H9 (cell line): Measurements from ENCODE around the gene AP1AR. TPM values are rescaled to one million over a fixed set of nuclear protein-coding genes. Genes with fewer than 3 reads are reported as not detected.

Experiments
- DNase-seq: peaks from one replicate; pipeline ENCODE4 v3.0.0-alpha.2; 2017
- H2AFZ ChIP-seq: one replicate; pipeline ENCODE4 v1.6.1; 2013; ENCODE audit warnings: mild to moderate bottlenecking, low read length, control low read depth, moderate library complexity
- H2AK5ac ChIP-seq: 2 replicates; pipeline ENCODE4 v1.6.1; 2013; ENCODE audit warnings: low read length, control low read depth, mixed read lengths; ENCODE audit not compliant: insufficient read length
- H2BK120ac ChIP-seq: one replicate; pipeline ENCODE4 v1.6.1; 2013; ENCODE audit warnings: low read depth, mild to moderate bottlenecking, low read length, control low read depth, inconsistent platforms; ENCODE audit not compliant: poor library complexity, severe bottlenecking
- H2BK12ac ChIP-seq: 2 replicates; pipeline ENCODE4 v1.6.1; 2013; ENCODE audit warnings: low read length, control low read depth, mixed read lengths, low read depth; ENCODE audit not compliant: insufficient read length
- H2BK15ac ChIP-seq: 2 replicates; pipeline ENCODE4 v1.6.1; 2013; ENCODE audit warnings: low read depth, low read length, control low read depth
- H2BK20ac ChIP-seq: one replicate; pipeline ENCODE4 v1.6.1; 2013; ENCODE audit warnings: low read depth, mild to moderate bottlenecking, low read length, control low read depth, inconsistent platforms; ENCODE audit not compliant: poor library complexity, severe bottlenecking
- H2BK5ac ChIP-seq: 2 replicates; pipeline ENCODE4 v1.6.1; 2013; ENCODE audit warnings: low read length, control low read depth, mixed read lengths; ENCODE audit not compliant: insufficient read length
- H3K14ac ChIP-seq: 2 replicates; pipeline ENCODE4 v1.6.1; 2013; ENCODE audit warnings: low read length, control low read depth; ENCODE audit not compliant: insufficient read depth
- H3K18ac ChIP-seq: 2 replicates; pipeline ENCODE4 v1.6.1; 2013; ENCODE audit warnings: low read depth, mild to moderate bottlenecking, mixed read lengths, low read length, control low read depth; ENCODE audit not compliant: insufficient read length
- H3K23ac ChIP-seq: 2 replicates; pipeline ENCODE4 v1.6.1; 2013; ENCODE audit warnings: low read length, control low read depth, mixed read lengths, low read depth; ENCODE audit not compliant: insufficient read length
- H3K23me2 ChIP-seq: 2 replicates; pipeline ENCODE4 v1.6.1; 2013; ENCODE audit warnings: low read depth, mild to moderate bottlenecking, mixed read lengths, low read length, control low read depth; ENCODE audit not compliant: insufficient read length, poor library complexity, severe bottlenecking
- H3K27ac ChIP-seq: 2 replicates; pipeline ENCODE4 v1.5.1; 2013; ENCODE audit warnings: low read length, control low read depth, mixed read lengths, low read depth; ENCODE audit not compliant: insufficient read length
- H3K27me3 ChIP-seq: 2 replicates; pipeline ENCODE4 v1.6.1; 2013; ENCODE audit warnings: low read length, control low read depth, inconsistent platforms; ENCODE audit not compliant: insufficient read depth
- H3K4ac ChIP-seq: 2 replicates; pipeline ENCODE4 v1.6.1; 2013; ENCODE audit warnings: low read depth, mild to moderate bottlenecking, control low read depth, inconsistent platforms, low read length, moderate library complexity
- H3K4me1 ChIP-seq: 2 replicates; pipeline ENCODE4 v1.6.1; 2013; ENCODE audit warnings: low read length, control low read depth, inconsistent platforms; ENCODE audit not compliant: insufficient read depth
- H3K4me2 ChIP-seq: 2 replicates; pipeline ENCODE4 v1.6.1; 2013; ENCODE audit warnings: low read length, control low read depth, mixed read lengths; ENCODE audit not compliant: insufficient read length, insufficient read depth
- H3K56ac ChIP-seq: 2 replicates; pipeline ENCODE4 v1.6.1; 2013; ENCODE audit warnings: low read depth, mild to moderate bottlenecking, mixed read lengths, low read length, control low read depth; ENCODE audit not compliant: insufficient read length
- H3K79me1 ChIP-seq: 2 replicates; pipeline ENCODE4 v1.6.1; 2013; ENCODE audit warnings: low read depth, mild to moderate bottlenecking, moderate library complexity, low read length, control low read depth, inconsistent platforms; ENCODE audit not compliant: insufficient read depth, poor library complexity, severe bottlenecking
- H3K79me2 ChIP-seq: 2 replicates; pipeline ENCODE4 v1.6.1; 2013; ENCODE audit warnings: low read length, control low read depth, inconsistent platforms; ENCODE audit not compliant: insufficient read depth
- H3K9ac ChIP-seq: 2 replicates; pipeline ENCODE4 v1.6.1; 2013; ENCODE audit warnings: low read length, control low read depth, mixed read lengths; ENCODE audit not compliant: insufficient read length; ENCODE audit errors: extremely low read depth
- H3K9me3 ChIP-seq: one replicate; pipeline ENCODE4 v1.6.1; 2013; ENCODE audit warnings: low read depth, low read length, inconsistent platforms; ENCODE audit not compliant: control insufficient read depth
- H3T11ph ChIP-seq: one replicate; pipeline ENCODE4 v1.6.1; 2013; ENCODE audit warnings: mild to moderate bottlenecking, low read length, control low read depth, inconsistent platforms
- H4K20me1 ChIP-seq: one replicate; pipeline ENCODE4 v1.6.1; 2013; ENCODE audit not compliant: control insufficient read depth, insufficient read length, insufficient read depth
- H4K5ac ChIP-seq: 2 replicates; pipeline ENCODE4 v1.6.1; 2013; ENCODE audit warnings: low read depth, mild to moderate bottlenecking, mixed read lengths, low read length, control low read depth; ENCODE audit not compliant: insufficient read length
- H4K8ac ChIP-seq: replicated peaks from 2 replicates; pipeline ENCODE4 v1.6.1; 2013; ENCODE audit warnings: low read length, control low read depth, mixed read lengths, low read depth; ENCODE audit not compliant: insufficient read length
- H4K91ac ChIP-seq: 2 replicates; pipeline ENCODE4 v1.6.1; 2013; ENCODE audit warnings: low read depth, mild to moderate bottlenecking, moderate library complexity, mixed read lengths, low read length, control low read depth; ENCODE audit not compliant: insufficient read length
- H3K27ac Mint-ChIP-seq, 3 experiments: 2 replicates in 2 of 3; 3 replicates in 1 of 3; pipeline ENCODE4 v1.8.0; 2020 to 2021; ENCODE audit warnings: mixed read lengths in 3 of 3, mild to moderate bottlenecking in 1 of 3, moderate library complexity in 1 of 3
- H3K27me3 Mint-ChIP-seq: 2 replicates; pipeline ENCODE4 v1.8.0; 2021; ENCODE audit warnings: low read depth, mild to moderate bottlenecking, moderate library complexity, mixed read lengths
- H3K36me3 Mint-ChIP-seq, 3 experiments: 2 replicates in 2 of 3; 3 replicates in 1 of 3; pipeline ENCODE4 v1.8.0; 2020 to 2021; ENCODE audit warnings: low read depth in 3 of 3, mixed read lengths in 3 of 3; ENCODE audit not compliant: insufficient read depth in 1 of 3
- H3K4me1 Mint-ChIP-seq, 2 experiments: 2 replicates each; pipeline ENCODE4 v1.8.0; 2020; ENCODE audit warnings: mixed read lengths in 2 of 2
- H3K4me3 Mint-ChIP-seq, 2 experiments: 2 replicates in 1 of 2; 3 replicates in 1 of 2; pipeline ENCODE4 v1.8.0; 2020 to 2021; ENCODE audit warnings: mild to moderate bottlenecking in 2 of 2, mixed read lengths in 2 of 2, moderate library complexity in 1 of 2
- H3K9me3 Mint-ChIP-seq, 2 experiments: 2 replicates in 1 of 2; 3 replicates in 1 of 2; pipeline ENCODE4 v1.8.0; 2020; ENCODE audit warnings: mild to moderate bottlenecking in 2 of 2, mixed read lengths in 2 of 2, moderate library complexity in 1 of 2
- CTCF ChIP-seq: fragments of 200-600 bp; sonication (generic); conservative IDR thresholded peaks from 3 replicates; pipeline ENCODE4 v1.8.0; 2021; ENCODE audit warnings: antibody characterized with exemption, mild to moderate bottlenecking
- WGBS: extraction: QIAGEN DNeasy Blood & Tissue Kit; methylation state at CpG from one replicate; pipeline ENCODE4 v1.1.7; 2013; ENCODE audit warnings: missing lambda C conversion rate, low lambda C conversion rate, mixed read lengths; ENCODE audit not compliant: insufficient read length; ENCODE audit errors: extremely low coverage; 5-methylcytosine and 5-hydroxymethylcytosine counted together
- total RNA-seq: library from RNA; stranded (reverse); gene quantifications from 2 replicates; pipeline ENCODE4 v1.2.1, GENCODE V29; 2021

AP1AR gene
- total RNA-seq, 1 experiment from 2014 or later = 24.2 TPM

DNA sequence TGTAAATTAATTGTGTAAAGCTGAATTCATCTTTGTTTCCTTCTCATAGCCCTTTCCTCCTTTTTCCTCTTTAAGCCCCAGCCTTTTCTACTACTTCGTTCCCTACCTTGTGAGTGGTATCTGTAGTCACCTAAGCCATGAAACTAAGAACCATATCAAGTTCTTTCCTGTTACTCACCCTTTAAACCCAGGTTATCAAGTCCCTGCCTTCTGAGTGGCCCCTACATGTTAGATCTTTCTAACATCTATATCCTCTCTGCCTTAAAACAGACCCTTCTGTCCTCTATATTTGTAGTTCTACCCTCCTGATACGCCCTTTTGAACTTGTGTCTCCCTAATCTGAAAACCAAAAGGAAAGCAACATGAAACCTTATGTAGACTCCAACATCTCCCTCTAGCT, 7.2 kb downstream of the AP1AR start:
- Histone ChIP-seq H4K5ac (no peak overlapping the region), H3K4ac (no peak overlapping the region), H2BK5ac (no peak overlapping the region), H4K91ac (no peak overlapping the region), H2BK12ac (no peak overlapping the region), H3K56ac (no peak overlapping the region), H2BK20ac (no peak overlapping the region), H2AK5ac (no peak overlapping the region), H3K27ac (no peak overlapping the region), H2BK120ac (no peak overlapping the region), H3K4me2 (no peak overlapping the region), H3K79me2 (peaks cover 7% of the 10 kb centered on the region; the same call in 1 of the 2 replicates), H3K9ac (no peak overlapping the region), H3K18ac (no peak overlapping the region), H3K23me2 (no peaks in the 10 kb centered on the region), H3K14ac (no peak overlapping the region), H3K27me3 (no peaks in the 10 kb centered on the region), H2BK15ac (no peak overlapping the region), H4K20me1 (no peaks in the 10 kb centered on the region), H3K9me3 (no peaks in the 10 kb centered on the region), H3K79me1 (no peaks in the 10 kb centered on the region), H2AFZ (no peak overlapping the region), H3K4me1 (0 out of 2 replicates have a peak, but pooled peaks cover 2% of the 10 kb centered on the region), H4K8ac (no peak overlapping the region), H3K23ac (no peak overlapping the region), H3T11ph (no peak overlapping the region)
- peak overlapping the region in 1 of 3 experiments; percentile 17; a peak in 2 of 7 replicates for H3K27ac Mint-ChIP-seq
- DNase-seq = no peak
- no peaks in the 10 kb centered on the region for H3K27me3 Mint-ChIP-seq
- no peak for TF ChIP-seq CTCF
- no peaks in the 10 kb centered on the region for H3K9me3 Mint-ChIP-seq
- H3K36me3 Mint-ChIP-seq = 0 out of 7 replicates have a peak, but pooled peaks cover 0 to 1% (median 0%) of the 10 kb centered on the region in 3 experiments
- no CpG with 5 or more reads among the region's 2 CpGs for WGBS
- H3K4me1 Mint-ChIP-seq = peaks cover 18 to 35% of the 10 kb centered on the region in 2 experiments
- no peak overlapping the region for H3K4me3 Mint-ChIP-seq
